Fibroblast of the conjunctiva (primary cell): ENCODE measurements around the gene THADA.
A peak's percentile ranks its signal among the peaks of the same experiment; 100 is the strongest.
"Not testable (repeated sequence)": the region's sequence is repeated elsewhere in the genome, so short reads cannot be mapped to it uniquely, and the experiment has no call there.

ENCODE experiments used
- DNase-seq: peaks from one replicate; pipeline ENCODE4 v3.0.0-alpha.2; 2010; ENCODE audit warnings: low read depth

Gene THADA

DNA sequence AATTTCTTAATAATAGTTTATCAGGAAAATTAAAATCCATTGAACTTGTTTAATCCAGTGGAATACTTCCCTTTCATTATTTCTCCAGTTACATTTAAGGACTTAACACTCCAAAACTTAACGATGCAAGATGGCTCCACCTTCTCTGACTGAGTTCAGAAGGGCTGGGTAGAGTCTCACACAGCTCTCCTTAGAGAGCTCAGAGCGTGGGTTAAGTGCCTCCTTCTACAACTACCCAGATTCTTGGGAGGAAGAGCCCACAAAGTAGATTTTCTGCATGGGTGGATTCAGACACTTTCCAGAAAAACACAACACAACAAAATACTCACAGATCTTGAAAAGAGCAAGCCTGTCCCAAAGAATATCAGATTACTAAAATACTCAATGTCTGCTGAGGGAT lies 130.6 kb downstream of the THADA start:
- DNase-seq, result no peak

DNA sequence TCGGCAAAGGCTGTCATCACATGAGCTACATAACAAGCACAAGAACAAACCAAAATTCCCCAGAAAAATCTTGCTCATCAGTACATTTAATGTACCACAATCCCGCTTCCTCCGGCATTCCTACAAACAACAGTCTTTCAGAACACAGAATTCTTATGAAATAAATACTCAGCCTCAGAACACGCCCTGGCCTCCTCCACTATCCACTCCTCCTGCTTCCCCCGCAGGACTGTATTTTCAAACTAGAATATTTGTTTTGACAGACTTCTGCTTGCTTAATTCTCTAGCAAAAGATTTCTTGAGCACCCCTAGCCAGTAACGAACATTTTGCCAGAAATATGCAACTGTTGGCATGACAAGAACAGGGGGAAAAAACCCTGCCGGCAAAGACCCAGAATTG lies 131.2 kb downstream of the THADA start:
- no peak for DNase-seq

DNA sequence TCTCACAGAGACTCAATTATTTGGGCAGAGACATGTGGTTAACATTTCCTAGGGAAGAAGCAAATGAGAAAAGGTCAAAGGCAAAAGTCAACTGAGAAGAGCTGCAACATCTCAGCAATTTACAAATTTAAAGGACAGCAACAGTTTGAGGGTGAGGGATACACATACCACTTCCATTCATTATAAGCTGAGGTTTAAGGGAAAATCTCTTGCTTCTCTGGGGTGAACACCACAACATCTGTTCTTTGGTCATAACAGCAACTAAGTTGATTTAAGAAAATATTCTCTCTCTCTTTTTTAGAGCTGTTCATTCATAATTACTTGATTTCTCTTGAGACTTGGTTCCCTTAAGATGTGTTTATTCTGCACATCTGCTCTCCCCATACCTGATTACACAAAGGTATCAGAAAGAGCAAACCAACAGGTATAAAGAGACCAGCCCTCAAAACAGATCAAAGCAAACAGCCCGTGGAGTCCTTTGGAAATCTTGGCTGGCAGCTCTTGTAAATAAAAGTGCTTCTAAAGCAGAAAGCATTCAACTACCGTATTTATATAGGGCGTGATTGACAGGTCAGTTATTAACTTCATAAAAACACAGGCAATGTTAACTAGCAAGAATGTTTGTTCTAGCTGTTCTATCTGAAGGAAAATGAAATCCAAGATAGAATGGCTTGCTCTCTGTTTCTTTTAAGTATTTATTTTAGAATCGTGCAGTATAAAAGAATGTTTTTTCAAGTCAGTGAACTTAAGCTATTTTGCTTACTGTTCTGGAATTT lies 132.8 kb downstream of the THADA start:
- DNase-seq, result no peak

DNA sequence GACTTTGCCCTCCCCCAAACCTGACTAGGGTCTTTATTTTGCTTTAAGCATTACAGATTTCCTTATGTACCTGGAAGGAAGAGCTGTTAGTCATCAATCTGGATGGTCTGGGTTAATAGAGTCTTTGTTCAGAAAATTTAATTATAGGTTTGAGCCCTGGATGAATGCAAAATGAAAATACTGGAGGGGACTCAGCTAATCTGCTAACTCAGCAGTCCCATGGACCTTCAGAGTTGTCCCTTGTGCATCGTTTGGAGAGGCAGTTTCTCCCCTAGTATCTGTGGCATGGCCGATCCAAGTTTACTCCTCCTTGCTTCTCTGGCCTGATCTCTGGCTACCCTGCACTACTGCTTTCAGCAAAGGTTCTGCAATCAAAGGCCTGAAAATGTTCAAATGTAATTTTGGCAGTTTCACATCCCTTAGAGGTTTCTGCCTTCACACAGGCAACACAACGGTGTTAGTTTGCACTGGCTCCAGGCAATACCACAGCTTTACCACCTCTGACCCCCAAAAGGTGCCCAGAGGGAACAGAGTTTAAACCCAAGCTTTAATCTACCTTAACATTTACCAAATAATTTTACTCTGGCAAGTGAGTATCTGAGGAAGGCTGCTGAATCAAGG lies 134.3 kb downstream of the THADA start:
- DNase-seq, result no peak

DNA sequence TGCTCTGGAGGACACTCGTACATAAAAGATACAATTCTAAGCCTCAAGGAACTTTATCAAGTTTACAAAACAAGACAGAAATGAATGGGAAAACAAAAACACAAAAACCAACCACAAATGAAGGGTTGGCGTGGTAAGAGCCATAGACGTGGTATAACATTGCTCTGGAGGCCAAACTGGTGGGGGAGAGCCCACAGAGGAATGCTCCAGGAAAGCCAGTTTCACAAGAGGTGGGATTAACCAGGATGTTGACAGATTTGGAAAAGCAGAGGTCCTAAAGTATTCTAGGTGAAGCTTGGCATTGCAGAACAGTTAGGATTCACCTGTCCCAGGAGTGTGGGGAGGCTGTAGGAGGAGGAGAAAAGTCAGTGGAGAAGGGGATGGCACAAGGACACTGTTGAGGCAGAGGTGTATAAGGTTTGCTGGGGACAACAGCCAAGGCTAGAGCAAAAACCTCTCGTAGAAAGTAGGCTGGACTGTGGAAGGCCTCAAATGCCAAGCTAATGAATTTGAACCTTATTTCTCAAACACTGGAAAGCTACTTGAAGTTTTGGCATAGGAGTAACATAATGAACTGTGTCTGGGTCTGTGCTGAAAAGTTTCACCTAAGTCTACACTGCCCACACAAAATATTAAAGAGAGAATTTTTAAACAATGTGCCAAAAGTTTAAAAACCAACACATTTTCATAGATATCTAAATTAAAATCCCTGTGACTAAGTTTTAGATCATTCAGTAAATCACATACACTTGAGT lies 135.1 kb downstream of the THADA start:
- no peak for DNase-seq

DNA sequence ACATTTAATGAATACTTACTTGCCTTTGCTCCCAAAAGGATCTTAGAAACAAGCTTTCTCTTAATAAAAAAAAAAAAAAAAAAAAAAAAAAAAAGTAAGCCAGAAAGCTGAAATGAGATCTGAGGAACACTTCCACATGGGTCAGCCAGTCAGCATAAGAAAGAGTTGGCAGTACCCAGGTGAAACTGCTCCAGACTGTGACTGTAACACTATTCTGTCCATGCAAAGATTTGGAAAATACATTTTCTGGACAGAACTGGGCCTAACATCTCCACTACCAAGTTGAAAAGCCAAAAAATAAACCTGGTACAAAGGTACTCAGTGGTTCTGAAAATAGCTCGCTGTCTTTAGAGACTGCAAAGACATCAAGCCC lies 135.7 kb downstream of the THADA start:
- no peak for DNase-seq

DNA sequence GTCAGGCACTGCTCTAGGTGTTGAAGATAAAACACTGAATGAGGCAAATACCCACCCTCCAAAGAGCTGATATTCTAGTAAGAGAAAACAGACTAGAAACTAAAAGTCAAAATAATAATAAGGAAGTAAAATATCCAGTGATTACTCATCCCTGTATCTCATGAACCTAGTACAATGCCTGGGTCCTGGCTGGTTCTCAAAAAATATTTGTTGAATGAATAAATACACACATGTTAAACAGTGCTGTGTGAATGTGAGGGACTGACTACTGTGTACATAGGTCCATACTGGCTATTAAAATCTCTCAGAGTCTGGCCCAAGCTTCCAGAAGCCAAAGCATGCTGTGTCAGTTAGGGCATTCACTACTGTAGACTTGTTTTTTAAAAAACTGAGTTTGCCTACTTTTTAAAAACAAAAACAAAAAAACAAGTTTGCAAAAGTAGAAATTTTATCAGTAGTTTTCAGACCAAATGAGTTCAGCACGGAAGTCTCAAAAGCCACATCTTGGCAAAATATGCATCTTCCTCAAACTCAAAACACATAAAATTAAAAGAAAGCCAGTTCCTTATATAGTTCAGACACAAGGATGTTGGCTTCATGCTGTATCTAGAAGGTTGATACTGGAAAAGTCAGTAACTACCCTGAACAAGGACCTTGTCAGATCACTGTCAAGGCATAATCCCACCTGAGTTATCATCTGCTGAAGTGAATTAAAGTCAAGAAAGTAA lies 136.2 kb downstream of the THADA start:
- DNase-seq, result no peak

DNA sequence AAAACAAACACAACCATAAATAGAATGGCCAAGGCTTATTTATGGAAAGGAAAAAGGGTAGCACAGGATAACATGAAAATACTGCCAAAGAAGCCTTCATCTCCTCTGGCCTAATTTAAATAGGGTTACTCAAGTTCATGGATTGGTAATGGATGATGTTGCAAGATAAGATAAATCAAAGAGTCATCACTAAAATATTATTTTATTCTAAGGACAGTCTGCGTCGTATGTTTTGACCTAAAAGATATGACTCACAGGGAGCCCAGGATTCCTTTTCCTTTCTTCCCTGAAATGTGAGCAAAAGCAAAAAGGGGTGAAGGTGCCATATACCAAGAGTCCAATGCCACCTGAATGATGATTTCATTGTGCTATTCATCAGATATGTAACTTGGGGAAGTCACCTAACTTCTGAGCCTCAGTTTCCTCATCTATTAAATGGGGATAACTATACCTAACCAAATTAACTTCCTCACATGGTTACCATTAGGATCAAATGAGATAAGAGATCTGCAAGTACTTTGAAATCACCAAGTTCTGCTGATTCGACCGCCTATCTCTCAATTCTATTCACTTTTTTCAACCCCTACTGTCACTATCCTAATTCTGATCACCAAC lies 137.7 kb downstream of the THADA start:
- no peak for DNase-seq

DNA sequence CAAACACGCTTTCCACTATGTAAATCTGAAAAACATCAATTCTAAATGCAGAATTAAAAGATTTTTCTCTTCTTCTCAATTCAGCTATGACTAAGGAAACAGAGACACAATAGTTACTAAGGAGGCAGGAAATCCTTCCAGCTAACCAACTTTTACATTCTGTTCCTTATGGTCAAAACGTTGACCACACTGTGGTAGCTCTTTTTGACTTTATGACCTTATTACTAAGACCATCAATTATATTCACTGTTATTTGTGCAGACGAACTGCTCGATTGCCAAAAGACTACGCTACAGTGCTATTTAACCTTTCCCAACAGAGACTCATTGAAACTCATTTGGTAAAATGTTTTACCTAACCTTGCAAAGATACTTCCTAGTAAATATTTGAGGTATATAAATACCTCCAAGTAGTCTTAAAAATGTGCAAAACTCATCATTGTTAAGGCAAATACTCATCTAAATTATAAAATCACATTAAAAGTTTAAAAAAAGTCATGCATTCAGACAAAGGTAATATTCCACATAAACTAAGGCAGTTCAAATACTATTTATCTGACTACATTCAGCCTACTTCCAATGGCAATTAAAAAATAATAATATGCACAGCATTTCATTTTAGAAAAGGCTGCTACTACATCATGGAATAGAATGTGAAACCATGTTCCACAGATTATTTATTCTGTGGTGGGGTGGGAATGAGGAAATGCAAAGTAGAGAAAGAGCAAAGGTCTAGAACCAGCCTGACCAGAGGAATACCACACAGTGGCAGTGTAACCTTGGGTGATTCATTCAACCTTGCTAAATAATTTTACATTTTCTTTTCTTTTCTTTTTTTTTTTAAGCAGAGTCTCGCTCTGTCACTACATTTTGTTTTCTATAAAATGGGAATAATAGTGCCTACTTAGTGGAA lies 139.9 kb downstream of the THADA start:
- peak; percentile 49 for DNase-seq

DNA sequence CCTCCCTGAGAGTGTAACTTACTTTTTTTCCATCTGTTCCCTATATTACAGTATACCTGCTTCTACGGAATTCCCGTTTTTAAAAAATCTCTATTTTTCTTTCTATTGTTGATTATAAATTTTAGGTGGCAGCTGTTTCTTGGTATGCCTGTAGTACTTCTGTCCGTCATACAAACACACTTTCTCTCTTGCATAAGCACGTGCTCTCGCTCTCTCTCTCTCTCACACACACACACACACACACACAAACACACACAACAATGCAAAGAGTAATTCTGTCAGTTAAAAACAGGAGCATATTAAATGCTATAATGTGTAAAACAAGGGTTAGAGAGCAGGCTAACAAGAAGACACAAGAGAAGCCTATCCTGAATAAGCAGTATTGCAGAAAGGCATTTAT lies 140.5 kb downstream of the THADA start:
- DNase-seq, result no peak

DNA sequence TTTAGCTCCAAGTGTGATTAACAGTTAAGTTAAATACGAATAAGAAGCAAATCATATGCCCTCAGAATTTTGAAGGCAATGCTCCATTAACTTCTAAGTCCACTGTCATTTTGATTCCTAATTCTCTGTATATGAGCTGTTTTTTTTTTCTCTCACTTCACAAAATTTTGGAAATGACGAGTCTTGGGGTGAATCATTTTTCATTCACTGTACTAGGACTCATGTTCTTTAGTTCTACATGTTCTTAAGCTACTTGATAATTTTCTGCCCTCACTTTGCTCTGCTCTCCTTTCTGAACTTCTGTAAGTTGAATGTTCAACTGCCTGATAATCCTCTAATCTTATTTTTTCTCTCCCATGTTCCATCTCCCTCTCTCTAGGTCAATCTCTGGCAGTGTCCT lies 141.0 kb downstream of the THADA start:
- no peak for DNase-seq

DNA sequence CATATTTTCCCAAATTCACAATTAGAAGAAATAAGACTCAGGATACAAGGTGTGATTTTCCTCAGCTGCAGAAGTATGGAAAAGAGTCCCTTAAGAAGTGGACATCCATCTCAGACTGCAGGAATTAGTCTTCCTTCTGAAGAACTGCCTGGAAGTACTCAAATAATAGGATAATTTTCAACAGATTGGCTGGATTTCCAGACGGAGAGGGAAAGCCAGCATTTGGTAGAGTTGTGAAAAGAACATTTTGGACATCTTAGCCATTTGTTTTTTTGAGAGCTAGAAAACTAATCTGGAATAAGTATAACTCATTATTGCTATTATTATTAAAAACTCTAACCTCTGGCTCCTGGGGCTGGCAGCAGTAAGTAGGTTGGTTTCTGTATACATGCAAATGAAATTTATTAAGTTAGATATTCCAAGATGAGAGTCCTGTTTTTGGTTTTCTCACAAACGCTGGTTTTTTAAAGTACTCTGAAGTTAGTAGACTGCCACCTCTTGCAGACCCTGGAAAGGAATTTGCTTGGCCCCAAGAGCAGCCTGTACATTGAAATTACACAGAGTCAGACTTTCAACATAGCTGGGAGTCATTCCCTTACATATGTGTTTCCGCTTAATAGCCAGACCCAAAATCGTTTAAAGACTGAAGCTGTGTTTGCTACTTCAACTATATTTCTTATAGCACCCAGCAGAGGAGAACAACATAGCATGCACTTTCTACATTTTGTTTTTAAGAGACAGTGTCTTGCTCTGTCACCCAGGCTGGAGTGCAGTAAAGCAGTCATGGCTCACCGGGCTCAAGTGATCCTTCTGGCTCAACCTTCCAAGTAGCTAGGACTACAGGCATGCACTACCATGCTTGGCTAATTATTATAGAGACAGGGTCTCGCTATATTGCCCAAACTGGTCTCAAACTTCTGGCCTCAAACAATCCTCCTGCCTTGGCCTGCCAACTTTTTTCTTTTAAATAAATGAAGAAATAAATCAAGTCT lies 142.4 kb downstream of the THADA start:
- DNase-seq, result no peak

DNA sequence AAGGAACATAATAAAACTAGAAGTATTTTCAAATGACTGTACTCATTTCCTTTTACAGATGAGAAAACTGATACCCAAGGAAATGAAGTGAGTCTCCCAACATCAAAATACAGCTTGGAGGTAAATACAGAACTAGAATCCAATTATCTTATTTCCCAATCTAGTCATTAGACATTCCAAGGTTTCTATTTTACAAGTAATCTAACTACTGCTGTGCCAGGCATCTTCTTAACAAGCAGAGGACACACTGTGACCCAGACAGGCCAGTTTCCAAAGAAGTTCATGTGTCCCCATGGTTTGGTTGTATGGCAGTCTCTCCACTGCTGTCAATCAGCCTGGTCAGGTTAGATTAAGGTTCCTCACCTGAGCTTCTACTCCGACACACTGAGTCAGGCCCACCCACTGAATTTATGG lies 143.5 kb downstream of the THADA start:
- no peak for DNase-seq

DNA sequence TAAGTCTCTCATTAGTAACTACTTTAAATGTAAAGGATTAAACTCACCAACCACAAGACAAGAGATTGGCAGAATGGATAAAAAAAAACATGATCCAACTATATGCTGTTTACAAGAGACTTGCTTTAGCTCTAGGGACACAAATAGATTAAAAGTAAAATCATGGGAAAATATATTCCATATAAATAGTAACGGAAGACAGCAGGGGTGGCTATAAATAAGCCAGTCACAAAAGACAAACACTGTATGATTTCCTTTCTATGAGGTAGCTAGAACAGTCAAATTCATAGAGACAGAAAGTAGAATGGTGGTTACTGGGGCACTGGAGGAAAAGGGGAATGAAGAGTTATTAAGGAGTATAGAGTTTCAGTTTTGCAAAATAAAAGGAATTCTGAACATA lies 145.2 kb downstream of the THADA start:
- DNase-seq, result no peak

DNA sequence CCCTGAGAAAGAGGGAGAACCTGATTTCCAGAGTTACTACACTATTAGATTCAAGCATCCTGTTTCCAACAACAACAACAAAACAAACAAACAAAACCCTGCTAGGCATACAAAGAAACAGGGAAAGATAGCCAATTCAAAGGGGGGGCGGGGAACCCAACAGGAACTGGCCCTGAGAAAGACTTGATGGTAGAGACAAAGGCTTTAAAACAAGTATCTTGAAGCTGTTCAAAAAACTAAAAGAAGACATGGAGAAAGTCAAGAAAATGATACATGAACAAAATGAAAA lies 147.1 kb downstream of the THADA start:
- DNase-seq, result no peak

DNA sequence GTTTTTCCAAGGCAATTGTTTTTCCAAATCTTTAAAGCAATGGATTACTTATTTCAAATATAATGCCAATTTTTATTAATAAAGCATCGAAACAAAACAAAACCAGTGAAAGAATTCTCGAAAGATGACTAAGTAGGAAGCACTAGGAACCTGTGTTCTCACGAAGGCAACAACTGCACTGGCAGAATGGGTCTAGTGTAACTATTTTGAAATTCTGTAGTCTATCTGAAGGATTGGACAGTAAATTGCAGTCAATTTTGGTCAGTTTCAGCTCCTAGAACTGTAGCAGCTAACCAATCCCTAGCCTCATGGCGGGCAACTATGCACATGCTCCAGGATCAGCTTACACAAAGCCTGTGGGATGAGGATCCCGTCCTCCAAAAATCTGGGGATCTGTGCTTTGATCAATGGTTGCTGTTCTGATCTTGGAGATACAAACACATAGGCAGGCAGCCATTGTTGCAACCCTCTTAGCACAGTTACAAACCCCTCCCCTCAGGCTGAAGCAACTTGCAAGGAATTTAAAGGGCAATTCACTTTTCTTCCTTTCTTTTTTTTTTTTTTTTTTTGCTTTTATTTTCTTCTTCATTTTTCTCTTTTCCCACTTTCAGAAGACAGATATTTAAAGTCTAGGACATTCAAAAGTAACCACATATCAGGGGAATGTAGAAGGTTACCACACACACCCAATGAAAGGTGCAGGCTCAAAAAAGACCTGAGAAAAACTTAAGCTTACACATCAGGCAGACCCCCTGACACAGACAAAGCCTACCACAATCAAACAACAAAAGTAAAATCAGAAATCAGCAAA lies 147.6 kb downstream of the THADA start:
- no peak for DNase-seq

DNA sequence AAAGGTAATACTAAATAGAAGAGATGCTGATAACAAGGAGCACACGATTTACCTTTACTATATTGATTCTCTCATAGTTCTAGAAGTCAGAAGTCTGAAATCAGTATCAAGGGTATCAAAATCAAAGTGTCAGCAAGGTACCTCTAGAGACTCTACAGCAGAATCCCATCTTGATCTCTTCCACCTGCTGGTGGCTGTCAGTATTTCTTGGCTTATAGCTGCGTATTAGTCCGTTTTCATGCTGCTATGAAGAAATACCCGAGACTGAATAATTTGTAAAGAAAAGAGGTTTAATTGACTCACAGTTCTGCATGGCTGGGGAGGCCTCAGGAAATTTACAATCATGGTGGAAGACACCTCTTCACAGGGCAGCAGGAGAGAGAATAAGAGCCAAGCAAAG lies 149.1 kb downstream of the THADA start:
- DNase-seq, result not testable (repeated sequence)

DNA sequence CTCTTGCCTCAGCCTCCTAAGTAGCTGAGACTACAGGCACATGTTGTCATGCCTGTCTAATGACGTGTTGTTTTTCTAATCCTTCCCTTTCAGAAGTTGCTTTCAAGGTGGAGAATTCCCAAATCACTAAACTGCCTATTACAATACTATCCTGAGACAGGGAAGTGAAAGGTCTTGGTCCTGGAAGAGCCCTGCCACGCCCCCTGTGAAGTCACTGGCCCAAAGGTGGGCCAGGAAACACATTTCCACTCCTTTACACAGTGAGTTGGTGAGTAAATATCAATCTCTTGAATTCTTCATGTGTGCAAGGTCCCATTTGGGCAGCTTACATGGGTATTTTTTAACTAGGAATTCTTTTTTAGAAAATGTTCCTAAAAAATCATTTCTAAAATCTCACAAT lies 150.1 kb downstream of the THADA start:
- DNase-seq, result no peak

DNA sequence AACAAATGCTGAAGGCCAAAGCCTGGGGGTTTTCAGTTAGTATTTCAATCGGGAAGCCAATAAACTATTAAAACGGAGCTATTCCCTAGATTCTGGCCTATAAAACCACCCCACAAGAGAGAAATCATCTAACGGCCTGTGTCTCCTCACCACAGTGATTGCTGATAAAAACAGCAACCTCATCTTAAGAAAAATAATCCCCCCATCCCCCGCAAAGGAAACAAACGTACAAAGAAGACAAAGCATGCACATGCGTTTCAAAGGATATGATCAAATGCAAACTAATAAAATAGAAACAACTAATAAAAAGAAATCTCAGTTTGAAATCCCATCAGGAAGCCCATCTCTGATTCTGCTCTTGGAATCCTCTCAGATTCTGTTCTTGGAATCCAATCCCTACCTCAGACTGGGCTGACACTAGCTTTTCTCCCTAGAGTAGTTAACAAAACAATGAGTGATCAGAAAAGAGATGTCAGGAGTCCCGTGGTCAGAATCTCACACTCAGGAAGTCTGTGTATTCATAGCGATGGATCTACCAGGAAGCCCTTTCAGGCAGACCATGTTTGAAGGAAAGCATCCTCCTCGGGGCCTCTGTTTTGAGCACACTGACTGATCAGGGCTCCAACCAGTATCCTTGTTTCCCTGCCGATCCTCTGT lies 150.7 kb downstream of the THADA start:
- no peak for DNase-seq
